Mammary microvascular endothelial cell (primary cell): ENCODE results near the gene TMEM213. TPM values are rescaled to one million over a fixed set of nuclear protein-coding genes. Genes with fewer than 3 reads are reported as not detected.

Source experiments
- total RNA-seq: library from RNA; depleted of rRNA; stranded (reverse); fragments of >200 nt; gene quantifications from 2 replicates; pipeline ENCODE4 v1.2.3, GENCODE V29; 2015

Gene TMEM213, protein sequence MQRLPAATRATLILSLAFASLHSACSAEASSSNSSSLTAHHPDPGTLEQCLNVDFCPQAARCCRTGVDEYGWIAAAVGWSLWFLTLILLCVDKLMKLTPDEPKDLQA
- not detected in 2 replicates for total RNA-seq

DNA sequence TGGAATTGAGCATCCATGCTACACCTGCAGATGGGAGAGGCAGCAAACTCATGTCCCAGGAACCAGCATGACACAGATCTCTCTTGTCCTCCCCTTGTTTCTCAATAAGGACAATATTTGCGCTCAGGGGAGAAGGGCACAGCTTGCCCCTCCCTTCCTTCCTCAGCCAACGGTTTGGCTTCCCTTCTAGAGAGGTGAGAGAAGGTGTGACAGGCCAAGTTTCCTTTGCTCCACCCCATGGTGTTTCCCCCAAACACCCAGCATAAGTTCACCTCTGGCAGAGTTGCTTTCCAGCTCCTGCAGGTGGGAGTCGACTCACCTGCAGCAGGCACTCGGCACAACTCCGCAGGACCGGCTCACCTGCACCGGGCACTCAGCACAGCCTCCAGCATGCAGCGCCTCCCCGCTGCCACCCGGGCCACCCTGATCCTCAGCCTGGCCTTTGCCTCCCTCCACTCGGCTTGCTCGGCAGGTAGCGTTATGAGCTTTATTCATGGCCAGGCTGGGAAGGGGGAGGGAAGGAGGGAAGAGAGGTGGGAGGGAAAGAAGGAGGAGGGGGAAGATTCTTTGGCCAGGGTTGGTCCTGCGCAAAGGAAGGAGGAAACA, at the start of gene TMEM213, which contains the start of gene ATP6V0A4:
Gene TMEM213 (plus strand): TSS at position 280 of the 606 bp plus-strand sequence. CDS start 111 bp downstream, at position 391.
Gene ATP6V0A4 (minus strand): TSS at position 482 of the 606 bp plus-strand sequence. CDS start 26,949 bp downstream, outside the sequence.

Other genes with a start within 250 kb of the TMEM213 start
- gene SVOPL, start 96.6 kb upstream of the TMEM213 start, total RNA-seq: not detected in 2 replicates
- 0.10 and 0.13 TPM in 2 replicates for gene ATP6V0A4, start 202 bp downstream of the TMEM213 start, total RNA-seq
- 3.1 and 3.8 TPM in 2 replicates for gene KIAA1549, start 183.4 kb downstream of the TMEM213 start, total RNA-seq
- gene ZC3HAV1L, start 238.0 kb downstream of the TMEM213 start, total RNA-seq: 15.3 and 23.7 TPM in 2 replicates